K562 (cell line): ENCODE data around the gene IL24. TPM values are rescaled to one million over a fixed set of nuclear protein-coding genes. Genes with fewer than 3 reads are reported as not detected.

Experiments
- ATAC-seq: fragments of 200-7000 bp; cut with Tn5 transposase; 3 replicates; pipeline ENCODE4 v1.9.1; 2020; ENCODE audit warnings: moderate library complexity
- BruUV-seq: library from RNA; stranded (reverse); fragments of 400-500 nt; replicated peaks from 2 replicates; lab custom pipeline; 2021; lab: Mats Ljungman, UMichigan
- CTCF ChIA-PET: fragments of 300-600 bp; formaldehyde crosslinking; extraction: SDS; loops from one replicate; lab custom pipeline; 2021; ENCODE audit warnings: low intra/inter-chr PET ratio; lab: Yijun Ruan, JAX
- POLR2A ChIA-PET: fragments of 300-600, 350-650 bp; sonication (Branson Sonifier 250); formaldehyde crosslinking; extraction: SDS; loops from one replicate; lab custom pipeline; 2021; ENCODE audit warnings: antibody characterized with exemption, inconsistent platforms; lab: Yijun Ruan, JAX
- DNase-seq, 4 experiments: peaks; one replicate each; pipeline versions ENCODE4 v3.0.0 to v3.0.0-alpha.2; 2011 to 2018; ENCODE audit warnings: low spot score in 3 of 4, mixed read lengths in 3 of 4; ENCODE audit errors: extremely low read depth in 1 of 4
- FAIRE-seq: peaks from 2 replicates; lab custom pipeline; 2011; peaks lifted over from hg19 to GRCh38; lab: Jason Lieb, UNC
- H2AFZ ChIP-seq: 2 replicates; pipeline ENCODE4 v1.6.0; 2011; ENCODE audit warnings: low read depth, low read length, control low read depth, inconsistent platforms
- H3K27ac ChIP-seq: fragments of 200-600 bp; 3 replicates; pipeline ENCODE4 v1.8.0; 2011; ENCODE audit warnings: low read depth, mild to moderate bottlenecking, control low read depth, inconsistent platforms, low read length, moderate library complexity, mixed read lengths; ENCODE audit errors: extremely low read depth
- H3K27me3 ChIP-seq, 2 experiments: fragments of 300-600 bp in 1 of 2; 2 replicates in 1 of 2; 3 replicates in 1 of 2; pipeline versions ENCODE4 v1.6.0 to v1.8.0; 2011; ENCODE audit warnings: inconsistent platforms in 2 of 2, low read length in 2 of 2, mild to moderate bottlenecking in 1 of 2, mixed read lengths in 1 of 2, moderate library complexity in 1 of 2; ENCODE audit not compliant: control insufficient read depth in 2 of 2, insufficient read depth in 2 of 2
- H3K36me3 ChIP-seq: fragments of 300-600 bp; 3 replicates; pipeline ENCODE4 v1.8.0; 2011; ENCODE audit warnings: mild to moderate bottlenecking, low read length, inconsistent platforms; ENCODE audit not compliant: control insufficient read depth, insufficient read depth
- H3K4me1 ChIP-seq, 2 experiments: fragments of 200-600 bp in 1 of 2; replicated peaks in 1 of 2; 2 replicates in 1 of 2; 3 replicates in 1 of 2; pipeline versions ENCODE4 v1.5.1 to v1.8.0; 2011; ENCODE audit warnings: inconsistent platforms in 2 of 2, low read length in 2 of 2, mild to moderate bottlenecking in 1 of 2, mixed read lengths in 1 of 2, moderate library complexity in 1 of 2; ENCODE audit not compliant: control insufficient read depth in 2 of 2, insufficient read depth in 2 of 2
- H3K4me2 ChIP-seq: 2 replicates; pipeline ENCODE4 v1.6.1; 2011; ENCODE audit warnings: low read length, control low read depth, inconsistent platforms, mixed read lengths; ENCODE audit not compliant: insufficient read depth
- H3K4me3 ChIP-seq: fragments of 200-600 bp; sonication (generic), shearing (Covaris generic); 2 replicates; pipeline ENCODE4 v1.5.1; 2016; ENCODE audit warnings: control low read depth, inconsistent platforms
- H3K79me2 ChIP-seq: fragments of 200-600 bp; 3 replicates; pipeline ENCODE4 v1.8.0; 2011; ENCODE audit warnings: low read length, inconsistent platforms; ENCODE audit not compliant: control insufficient read depth, insufficient read depth
- H3K9ac ChIP-seq, 2 experiments: 2 replicates each; pipeline versions ENCODE4 v1.6.0 to v1.6.1; 2011; ENCODE audit warnings: low read depth in 2 of 2, low read length in 2 of 2, control low read depth in 1 of 2, inconsistent platforms in 1 of 2, mild to moderate bottlenecking in 1 of 2, mixed read lengths in 1 of 2; ENCODE audit not compliant: insufficient read depth in 1 of 2
- H3K9me1 ChIP-seq: one replicate; pipeline ENCODE4 v1.6.0; 2011; ENCODE audit warnings: inconsistent platforms, mild to moderate bottlenecking, low read length, moderate library complexity; ENCODE audit not compliant: control insufficient read depth, insufficient read depth
- H3K9me3 ChIP-seq: replicated peaks from 2 replicates; pipeline ENCODE4 v1.5.1; 2011; ENCODE audit warnings: low read depth, low read length, inconsistent platforms; ENCODE audit not compliant: control insufficient read depth, insufficient read depth
- H4K20me1 ChIP-seq: replicated peaks from 2 replicates; pipeline ENCODE4 v1.6.1; 2011; ENCODE audit warnings: low read length, inconsistent platforms, mixed read lengths; ENCODE audit not compliant: control insufficient read depth, insufficient read depth
- MAFK ChIP-seq: IDR thresholded peaks from 2 replicates; pipeline ENCODE4 v1.6.1; 2011; ENCODE audit warnings: low read length, improper control_type of control experiment
- ZBTB8A ChIP-seq: fragments of 450-650 bp; IDR thresholded peaks from 2 replicates; pipeline ENCODE4 v1.6.1; 2018; ENCODE audit warnings: mild to moderate bottlenecking, moderate library complexity; ENCODE audit not compliant: partially characterized antibody
- ZKSCAN8 ChIP-seq: fragments of 200-800 bp; sonication (Bioruptor generic); IDR thresholded peaks from 2 replicates; pipeline ENCODE4 v1.6.1; 2016; ENCODE audit warnings: missing genetic modification characterization, missing compliant biosample characterization
- ZNF407 ChIP-seq: fragments of 450-650 bp; IDR thresholded peaks from 2 replicates; pipeline ENCODE4 v1.6.1; 2016; ENCODE audit warnings: low read depth
- WGBS: fragments of 100-300 bp; shearing (Covaris generic); methylation state at CpG from one replicate; pipeline ENCODE4 v1.1.6; 2016; ENCODE audit warnings: low coverage, mixed read lengths; ENCODE audit not compliant: insufficient coverage; ENCODE audit errors: missing lambda C conversion rate; 5-methylcytosine and 5-hydroxymethylcytosine counted together
- in situ Hi-C: fragments of 300-500 bp; cut with MboI; formaldehyde crosslinking; loops from 4 replicates; pipeline ENCODE4 v1.15.0; 2018; ENCODE audit warnings: inconsistent platforms, mixed read lengths
- intact Hi-C: fragments of 100-400 bp; cut with micrococcal nuclease; formaldehyde crosslinking; loops from 2 replicates; pipeline ENCODE4 v1.14.2; 2022
- polyA plus RNA-seq, 8 experiments: library from polyadenylated mRNA; depleted of rRNA in 4 of 8; stranded (reverse) in 5 of 8; unstranded in 3 of 8; fragments of >200 nt; fragmentation: Nextera tagmentation in 2 of 8; fragmentation: Illumina TruSeq in 1 of 8; extraction: Ambion mirVana in 2 of 8; extraction: Trizol in 1 of 8; gene quantifications; 2 replicates each; pipeline versions ENCODE4 v1.2.1 to v1.2.3, GENCODE V29; 2011 to 2014; ENCODE audit warnings: inconsistent platforms in 1 of 8, missing spikeins in 1 of 8
- total RNA-seq, 7 experiments: library from RNA; depleted of rRNA in 6 of 7; stranded (reverse); fragments of >200 nt in 6 of 7; fragmentation: Illumina TruSeq in 2 of 7; extraction: Trizol in 2 of 7; gene quantifications; 2 replicates each; pipeline versions ENCODE4 v1.2.1 to v1.2.3, GENCODE V29; 2011 to 2021; ENCODE audit warnings: low replicate concordance in 1 of 7
- TF ChIP-seq, protein P1 (sequence below): sonication (generic); formaldehyde crosslinking; IDR thresholded peaks from 2 replicates; pipeline ENCODE4 v1.8.0; 2022; ENCODE audit warnings: missing genetic modification reagents, mild to moderate bottlenecking, borderline replicate concordance

The IL24 gene
- total and polyA plus RNA-seq, 9 of the 15 experiments (the other 6 are each of a cell fraction or from before 2014, with no cell fraction given) = 0.04 to 0.19 TPM; not detected in 7

- no TSS peak for BruUV-seq
- no peaks in the 10 kb centered on the region for H3K9me3 ChIP-seq
- no peak overlapping the region for H3K4me2 ChIP-seq
- no peak overlapping the region for H3K9ac ChIP-seq
- H3K36me3 ChIP-seq = no peaks in the 10 kb centered on the region
- H3K27ac ChIP-seq = no peak overlapping the region
- H4K20me1 ChIP-seq = no peaks in the 10 kb centered on the region
- in situ Hi-C loops = no loop called here
- no peak for ATAC-seq
- H2AFZ ChIP-seq = no peak overlapping the region
- DNase-seq = no peak
- CTCF ChIA-PET = no interaction called here
- WGBS = 7% methylated on average over 3 of the region's 3 CpGs
- TF ChIP-seq ZNF407 (no peak), ZBTB8A (no peak), ZKSCAN8 (no peak), MAFK (no peak)
- TF ChIP-seq, protein P1, sequence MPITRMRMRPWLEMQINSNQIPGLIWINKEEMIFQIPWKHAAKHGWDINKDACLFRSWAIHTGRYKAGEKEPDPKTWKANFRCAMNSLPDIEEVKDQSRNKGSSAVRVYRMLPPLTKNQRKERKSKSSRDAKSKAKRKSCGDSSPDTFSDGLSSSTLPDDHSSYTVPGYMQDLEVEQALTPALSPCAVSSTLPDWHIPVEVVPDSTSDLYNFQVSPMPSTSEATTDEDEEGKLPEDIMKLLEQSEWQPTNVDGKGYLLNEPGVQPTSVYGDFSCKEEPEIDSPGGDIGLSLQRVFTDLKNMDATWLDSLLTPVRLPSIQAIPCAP (CRISPR knock-in tag) = no peak
- TF ChIP-seq, all 486 proteins: peak for 0
- intact Hi-C loops = no loop called here
- peaks cover 3 to 24% of the 10 kb centered on the region in 2 experiments; a peak in 3 of 5 replicates for H3K27me3 ChIP-seq
- no peak overlapping the region for H3K4me3 ChIP-seq
- POLR2A ChIA-PET = interaction anchor here (0.6 to 1.3 kb wide), 5 partner anchors 9 to 303 kb away, joined by 3 to 6 read pairs (median 3); no protein-coding TSS in a partner anchor
- H3K4me1 ChIP-seq = no peaks in the 10 kb centered on the region
- no peaks in the 10 kb centered on the region for H3K79me2 ChIP-seq
- no peak for FAIRE-seq
- no peaks in the 10 kb centered on the region for H3K9me1 ChIP-seq
Observed at GRCh38 chr1:206854401-206855129, 42.7 kb upstream of the IL24 start.
